ENCODE results near the gene RMC1.
"Not testable (repeated sequence)": the region's sequence is repeated elsewhere in the genome, so short reads cannot be mapped to it uniquely, and the experiment has no call there.

Gene RMC1

DNA sequence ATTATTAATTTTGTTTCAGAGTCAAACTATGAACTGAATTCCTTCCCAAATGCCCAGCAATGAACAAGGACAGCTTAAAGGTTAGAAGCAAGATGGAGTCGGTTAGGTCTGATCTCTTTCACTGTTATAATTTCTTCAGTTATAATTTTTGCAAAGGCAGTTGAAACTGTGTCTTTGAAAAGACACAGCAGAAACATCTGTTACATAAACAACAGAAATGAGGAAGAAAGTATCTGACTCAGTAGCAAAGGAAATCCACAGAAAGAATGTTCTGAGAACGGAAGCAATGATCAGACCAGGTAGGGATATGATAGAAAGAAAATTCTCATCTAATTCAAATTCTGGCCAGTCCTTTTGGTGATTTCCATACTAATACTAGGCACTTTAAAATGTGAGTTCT is 5.2 kb upstream of the RMC1 start:
- DNase-seq (ENCODE audit: low read depth in 2 of 2) = no peak

DNA sequence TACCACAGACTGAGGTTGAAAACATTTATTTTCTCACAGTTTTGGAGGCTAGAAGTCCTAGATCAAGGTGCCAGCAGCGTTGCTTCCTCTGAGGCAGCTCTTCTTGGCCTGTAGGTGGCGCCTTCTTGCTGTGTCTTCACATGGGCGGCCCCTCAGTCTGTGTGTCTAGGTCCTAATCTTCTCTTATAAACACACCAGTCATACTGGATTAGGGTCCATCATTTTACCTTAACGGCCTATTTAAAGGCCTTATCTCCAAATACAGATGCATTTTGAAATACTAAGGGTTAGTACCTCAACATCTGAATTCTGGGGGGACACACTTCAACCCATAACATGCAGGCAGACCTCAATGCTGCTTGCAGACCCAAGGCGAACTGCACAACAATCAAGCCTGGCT is 4.4 kb upstream of the RMC1 start:
- peak; percentile 18 to 20 for DNase-seq (ENCODE audit: low read depth in 2 of 2)

DNA sequence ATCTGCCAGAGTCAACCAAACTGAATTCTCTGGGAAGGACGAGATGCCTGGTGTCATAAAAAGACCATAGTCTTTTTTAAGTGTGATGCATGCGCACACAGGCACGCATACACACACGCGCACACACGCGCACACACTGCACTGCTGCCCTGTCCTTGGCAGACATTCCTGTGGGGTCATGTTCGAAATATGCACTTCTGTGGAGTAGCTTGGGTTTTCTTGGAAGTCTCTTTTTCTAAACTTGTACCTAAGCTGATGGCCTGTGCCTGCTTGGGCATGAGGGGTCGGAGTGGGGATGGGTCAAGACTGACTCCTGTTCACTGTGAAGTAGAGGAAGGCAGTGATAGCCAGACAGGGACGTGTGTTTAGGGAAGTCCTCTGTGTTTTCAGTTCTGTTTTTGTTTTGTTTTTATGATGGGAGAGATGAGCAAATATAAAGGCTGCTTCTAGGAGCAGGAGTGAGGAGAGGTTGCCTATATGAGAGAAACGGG is 4.0 kb upstream of the RMC1 start:
- no peak for DNase-seq (ENCODE audit: low read depth in 2 of 2)

DNA sequence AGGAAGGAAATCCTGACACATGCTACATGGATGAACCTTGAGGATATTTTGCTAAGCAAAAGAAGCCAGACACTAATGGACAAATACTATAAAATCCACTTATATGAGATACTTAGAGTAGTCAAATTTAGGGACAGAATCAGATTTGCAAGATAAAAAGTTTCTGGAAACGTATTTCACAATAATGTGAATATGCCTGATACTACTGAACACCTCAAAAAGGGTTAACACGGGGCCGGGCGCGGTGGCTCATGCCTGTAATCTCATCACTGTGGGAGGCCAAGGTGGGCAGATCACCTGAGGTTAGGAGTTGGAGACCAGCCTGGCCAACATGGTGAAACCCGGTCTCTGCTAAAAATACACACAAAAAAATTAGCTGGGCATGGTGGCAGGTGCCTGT is 1.7 kb upstream of the RMC1 start:
- DNase-seq (ENCODE audit: low read depth in 2 of 2) = no peak

DNA sequence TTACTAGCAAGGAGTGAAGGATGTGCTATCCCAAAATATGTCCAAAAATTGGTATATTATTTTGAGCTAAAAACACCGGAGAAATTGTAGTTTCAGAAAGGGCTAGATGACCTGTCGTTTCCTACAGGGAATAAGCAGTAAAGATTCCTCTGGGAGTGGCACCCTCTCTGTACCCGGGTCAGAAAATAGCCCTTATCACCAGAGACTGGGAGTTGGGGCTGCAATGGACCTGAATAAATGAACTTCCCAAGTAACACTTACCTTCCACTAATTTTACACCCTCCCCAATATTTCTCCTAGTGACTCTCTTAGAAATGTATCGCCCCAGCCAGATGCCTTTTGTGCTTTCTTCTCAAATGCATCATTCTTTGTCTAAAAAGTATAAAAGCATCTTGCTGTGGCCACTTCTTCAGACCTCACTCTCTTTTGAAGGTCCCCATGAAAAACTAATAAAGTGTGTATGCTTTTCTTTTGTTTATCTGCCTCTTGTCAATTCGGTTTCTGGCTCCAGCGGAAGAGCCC is 734 bp upstream of the RMC1 start:
- DNase-seq (ENCODE audit: low read depth in 2 of 2) = no peak

DNA sequence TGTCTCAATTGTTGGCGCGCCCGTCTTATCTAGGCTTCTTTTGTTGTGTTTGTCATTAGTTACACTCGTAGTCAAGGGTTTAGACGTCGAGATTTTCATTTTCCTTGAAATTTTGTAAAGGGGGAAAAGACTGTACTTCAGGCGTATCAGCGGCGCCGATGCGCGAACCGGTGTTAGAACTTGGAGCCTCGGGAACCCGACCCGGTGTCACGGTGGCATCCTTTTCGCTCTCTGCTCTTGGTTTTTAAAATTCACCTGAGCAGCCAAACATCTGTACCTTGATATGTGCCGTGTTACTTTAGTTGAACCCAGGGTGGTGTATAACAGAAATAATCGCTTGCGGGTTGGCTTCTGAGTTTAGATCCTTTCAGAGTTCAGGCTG is 643 bp downstream of the RMC1 start:
- DNase-seq (ENCODE audit: low read depth in 2 of 2) = no peak

DNA sequence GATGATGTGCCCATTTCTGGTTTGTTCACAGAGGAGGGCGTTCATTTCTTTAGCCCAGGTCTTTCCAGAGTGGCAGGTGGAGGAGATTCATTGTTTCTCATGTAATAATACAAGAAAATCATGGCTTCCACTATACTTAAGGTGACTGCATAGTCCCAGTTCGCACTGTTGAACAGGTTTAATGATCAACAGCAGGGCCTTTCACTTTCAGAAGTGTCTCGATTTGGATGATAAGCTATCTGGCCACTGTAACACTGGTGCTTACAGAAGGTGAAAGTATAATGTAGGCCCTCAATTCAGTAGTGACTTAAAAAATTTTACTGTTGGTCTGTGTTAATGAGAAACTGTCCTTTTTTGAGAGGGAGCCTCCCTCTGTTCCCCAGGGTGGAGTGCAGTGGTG is 1.4 kb downstream of the RMC1 start:
- DNase-seq (ENCODE audit: low read depth in 2 of 2) = no peak

DNA sequence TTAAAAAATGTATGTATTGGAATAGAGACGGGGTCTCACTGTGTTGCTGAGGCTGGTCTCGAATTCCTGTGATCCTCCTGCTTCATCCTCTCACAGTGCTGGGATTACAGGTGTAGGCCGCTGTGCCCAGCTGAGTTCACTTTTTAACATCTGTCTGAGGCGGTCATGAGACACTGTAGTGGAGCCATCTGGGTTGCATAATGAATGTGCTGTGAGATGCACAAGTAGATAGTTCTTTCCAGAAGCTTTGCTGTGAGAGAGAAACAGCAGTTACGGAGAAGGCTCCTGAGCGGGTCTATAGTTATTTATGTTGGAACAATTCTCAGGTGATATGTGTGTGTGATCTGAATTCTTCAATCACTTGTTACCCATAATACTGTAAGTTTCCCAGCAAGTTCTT is 3.1 kb downstream of the RMC1 start:
- no peak for DNase-seq (ENCODE audit: low read depth in 2 of 2)

DNA sequence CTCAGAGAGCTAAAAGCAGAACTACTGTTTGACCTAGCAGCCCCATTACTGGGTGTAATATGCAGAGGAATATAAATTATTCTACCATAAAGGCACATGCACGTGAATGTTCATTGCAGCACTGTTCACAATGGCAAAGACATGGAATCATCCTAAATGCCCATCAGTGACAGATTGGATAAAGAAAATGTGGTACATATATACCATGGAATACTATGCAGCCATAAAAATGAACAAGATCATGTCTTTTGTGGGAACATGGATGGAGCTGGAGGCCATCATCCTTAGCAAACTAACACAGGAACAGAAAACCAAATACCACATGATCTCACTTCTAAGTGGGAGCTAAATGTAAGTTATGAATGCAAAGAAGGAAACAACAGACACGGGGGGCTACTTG is 7.6 kb downstream of the RMC1 start:
- not testable (repeated sequence) for DNase-seq (ENCODE audit: low read depth in 2 of 2)

DNA sequence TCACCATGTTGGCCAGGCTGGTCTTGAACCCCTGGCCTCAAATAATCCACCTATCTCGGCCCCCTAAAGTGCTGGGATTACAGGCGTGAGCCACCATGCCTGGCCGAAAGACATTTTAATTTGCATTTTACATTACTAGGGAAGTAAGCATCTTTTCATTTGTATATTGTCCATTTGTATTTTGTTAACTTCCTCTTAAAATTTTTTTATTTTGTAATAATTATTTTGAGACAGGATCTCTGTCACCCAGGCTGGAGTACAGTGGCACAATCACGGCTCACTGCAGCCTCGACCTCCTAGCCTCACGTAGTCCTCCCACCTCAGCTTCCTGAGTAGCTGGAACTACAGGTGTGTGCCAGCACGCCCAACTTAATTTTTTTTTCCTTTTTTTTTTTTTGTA is 8.9 kb downstream of the RMC1 start:
- DNase-seq (ENCODE audit: low read depth in 2 of 2) = not testable (repeated sequence)

DNA sequence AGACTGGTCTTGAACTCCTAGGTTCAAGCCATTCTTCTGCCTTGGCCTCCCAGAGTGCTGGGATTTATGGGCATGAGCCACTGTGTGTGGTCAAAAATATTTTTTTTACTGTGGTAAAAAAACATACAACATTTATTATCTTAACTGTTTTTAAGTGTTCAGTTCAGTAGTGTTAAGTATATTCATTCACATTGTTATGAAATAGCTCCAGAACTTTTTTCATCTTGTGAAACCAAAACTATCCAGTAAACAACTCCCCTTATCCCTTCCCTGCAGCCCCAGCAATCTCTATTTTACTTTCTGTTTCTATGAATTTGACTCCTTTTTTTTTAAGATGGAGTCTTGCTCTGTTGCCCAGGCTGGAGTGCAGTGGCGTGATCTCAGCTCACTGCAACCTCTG is 9.3 kb downstream of the RMC1 start:
- DNase-seq (ENCODE audit: low read depth in 2 of 2) = no peak

DNA sequence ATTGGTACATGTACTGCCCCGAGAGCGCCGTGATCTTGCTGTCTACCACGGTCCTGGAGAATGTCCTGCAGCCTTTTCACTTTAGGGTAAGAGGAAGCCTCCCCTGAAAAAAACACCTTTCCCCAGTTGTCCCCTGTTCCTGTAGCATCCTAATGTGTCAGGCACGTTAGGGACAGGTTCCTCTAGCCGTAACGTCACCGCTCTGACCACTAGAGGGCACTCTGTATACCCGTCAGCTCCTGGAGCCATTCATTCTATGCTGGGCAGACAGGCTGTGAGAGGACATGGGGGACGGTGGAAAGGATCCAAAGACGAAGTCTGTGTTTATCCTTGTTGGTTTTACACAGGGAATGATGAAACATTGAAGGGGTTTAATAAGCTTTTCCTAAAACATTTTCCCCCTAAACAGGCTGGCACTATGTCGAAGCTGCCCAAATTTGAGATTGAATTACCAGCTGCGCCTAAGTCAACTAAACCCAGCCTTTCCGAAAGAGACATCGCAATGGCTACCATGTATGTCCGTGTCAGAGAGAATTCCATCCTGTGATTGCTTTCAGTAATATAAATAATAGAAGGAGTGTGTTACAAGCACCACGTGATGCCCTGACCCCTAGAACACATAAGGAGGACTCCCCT is 12.7 kb downstream of the RMC1 start:
- no peak for DNase-seq (ENCODE audit: low read depth in 2 of 2)

DNA sequence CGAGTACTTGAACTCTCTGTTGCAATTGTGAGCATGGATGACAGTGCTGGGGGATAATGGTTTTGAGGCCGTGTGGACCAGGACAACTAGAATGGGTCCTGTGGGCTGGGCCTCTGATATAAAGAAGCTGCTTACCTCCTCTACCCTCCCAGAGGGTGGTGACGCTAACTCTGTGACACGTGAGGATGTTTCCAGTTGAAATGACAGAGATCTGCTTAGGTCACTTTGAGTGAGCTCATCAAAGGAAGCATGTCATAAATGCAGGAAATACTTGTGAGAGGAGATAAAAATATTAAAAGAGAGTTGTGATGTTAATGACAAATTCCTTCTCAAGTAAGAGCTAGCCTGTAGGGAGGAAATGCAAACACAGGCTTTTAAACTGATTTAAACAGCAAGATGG is 16.4 kb downstream of the RMC1 start:
- no peak for DNase-seq (ENCODE audit: low read depth in 2 of 2)

DNA sequence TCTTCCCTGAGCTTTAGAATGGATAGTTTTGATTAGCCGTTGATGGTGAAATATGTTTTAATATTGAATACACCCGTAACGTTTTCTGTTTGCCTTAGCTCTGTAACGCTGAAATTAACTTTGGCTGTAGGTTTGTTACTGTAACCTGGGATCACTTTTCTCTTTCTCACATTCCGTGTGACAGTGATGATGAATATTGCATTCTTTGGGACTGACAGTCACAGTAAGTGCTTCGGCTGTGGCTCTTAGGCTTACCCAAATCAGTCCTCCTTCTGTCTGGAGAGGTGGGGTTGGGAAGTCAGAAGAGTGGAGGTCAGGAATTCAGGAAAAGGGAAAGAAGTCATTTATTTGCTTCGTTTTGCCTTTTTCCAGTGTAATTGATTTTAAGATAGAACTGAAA is 18.0 kb downstream of the RMC1 start:
- DNase-seq (ENCODE audit: low read depth in 2 of 2) = no peak

DNA sequence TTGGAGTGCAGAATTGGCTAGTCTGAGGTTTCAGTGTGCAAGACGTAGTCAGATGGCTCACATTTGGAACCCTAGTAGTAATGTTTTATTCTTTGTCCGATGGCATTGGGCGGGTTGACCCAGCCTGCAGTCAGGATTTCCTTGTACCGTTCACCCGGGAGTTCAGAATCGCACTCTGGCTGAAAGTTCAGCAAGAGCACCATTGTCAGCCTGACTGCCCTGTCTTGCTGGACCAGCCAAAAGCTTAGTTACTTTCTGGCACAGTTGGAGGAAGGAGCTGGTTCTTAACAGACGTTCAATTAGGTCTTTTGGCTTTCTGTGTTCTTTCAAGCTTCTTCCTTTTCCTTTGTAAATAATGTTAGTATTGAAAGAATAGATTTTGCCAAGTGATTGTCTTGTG is 18.6 kb downstream of the RMC1 start:
- DNase-seq (ENCODE audit: low read depth in 2 of 2) = no peak

DNA sequence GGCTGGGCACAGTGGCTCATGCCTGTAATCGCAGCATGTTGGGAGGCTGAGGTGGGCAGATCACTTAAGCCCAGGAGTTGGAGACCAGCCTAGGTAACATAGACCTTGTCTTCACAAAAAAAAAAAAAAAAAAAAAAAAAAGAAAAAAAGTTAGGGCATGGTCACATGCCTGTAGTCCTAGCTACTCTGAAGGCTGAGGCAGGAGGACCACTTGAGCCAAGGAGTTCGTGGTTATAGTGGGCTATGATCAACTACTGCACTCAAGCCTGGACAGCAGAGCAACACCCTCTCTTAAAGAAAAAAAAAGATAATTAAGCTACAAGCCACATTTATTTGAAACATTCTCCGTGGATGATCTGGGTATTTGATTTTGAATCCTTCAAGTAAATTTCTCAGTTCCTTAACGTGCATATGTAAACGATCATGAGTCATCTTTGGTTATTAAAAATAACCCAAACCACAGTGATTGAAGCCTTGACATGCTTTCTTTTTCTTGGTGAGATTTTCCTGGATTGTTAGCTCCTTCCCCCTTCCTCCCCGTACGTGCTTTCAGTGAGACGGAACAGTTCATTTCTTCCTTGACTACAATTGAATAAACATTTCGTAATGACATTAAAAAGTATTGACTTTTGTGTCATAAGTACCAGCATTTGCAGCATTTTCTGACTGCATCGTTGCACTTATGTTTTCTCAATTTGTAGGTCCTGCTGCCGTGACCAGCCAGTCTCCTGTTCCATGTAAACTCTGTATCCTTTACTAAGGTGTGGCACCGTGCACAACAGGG is 20.3 kb downstream of the RMC1 start:
- DNase-seq (ENCODE audit: low read depth in 2 of 2) = peak; percentile 53 to 57

DNA sequence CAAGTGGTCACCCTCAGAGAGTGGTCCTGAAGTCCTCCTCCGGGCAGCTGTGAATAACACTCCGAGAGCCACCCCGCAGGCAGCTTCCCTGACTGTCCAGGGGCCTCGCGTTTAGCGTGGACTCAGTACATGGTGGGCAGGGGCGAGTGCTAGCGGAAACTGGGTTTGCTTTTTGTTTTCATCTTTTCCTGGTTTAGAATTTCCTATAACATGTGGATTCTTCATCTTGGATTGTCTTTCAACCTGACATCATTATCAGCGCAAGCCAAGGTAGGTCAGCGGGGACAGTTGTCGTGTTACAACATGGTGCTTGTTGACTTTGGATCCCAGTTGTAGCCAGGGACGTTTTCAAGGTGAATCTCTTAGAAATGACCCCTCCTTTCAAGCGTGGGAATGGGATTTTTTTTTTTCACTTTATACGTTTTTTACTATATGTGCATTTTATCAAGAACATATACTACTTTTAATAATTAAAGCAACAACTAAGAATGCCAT is 20.9 kb downstream of the RMC1 start:
- no peak for DNase-seq (ENCODE audit: low read depth in 2 of 2)

DNA sequence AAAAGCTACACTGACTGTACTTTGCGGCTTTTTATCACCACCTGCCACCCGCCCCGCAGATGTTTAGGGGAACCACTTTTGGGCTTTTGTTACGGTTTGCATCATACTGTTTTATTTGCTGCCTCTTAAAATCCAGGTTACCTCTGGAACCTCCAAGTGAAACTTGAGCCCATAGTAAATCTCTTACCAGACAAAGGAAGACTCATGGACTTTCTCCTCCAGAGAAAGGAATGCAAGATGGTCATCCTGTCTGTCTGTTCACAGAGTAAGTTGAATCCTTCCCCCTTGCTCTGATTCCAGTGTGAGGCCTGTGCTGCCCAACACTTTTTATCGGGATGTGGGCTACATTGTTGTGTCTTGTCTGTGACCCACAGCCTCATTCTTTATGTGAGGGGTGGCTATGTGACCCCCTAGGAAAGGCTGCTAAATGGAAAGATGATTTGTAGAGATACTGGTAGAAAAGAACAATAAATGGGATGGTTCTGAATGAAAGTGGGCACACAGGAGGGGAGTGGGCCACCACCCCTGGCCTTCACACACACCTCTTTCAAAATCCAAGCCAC is 23.3 kb downstream of the RMC1 start:
- DNase-seq (ENCODE audit: low read depth in 2 of 2) = no peak

DNA sequence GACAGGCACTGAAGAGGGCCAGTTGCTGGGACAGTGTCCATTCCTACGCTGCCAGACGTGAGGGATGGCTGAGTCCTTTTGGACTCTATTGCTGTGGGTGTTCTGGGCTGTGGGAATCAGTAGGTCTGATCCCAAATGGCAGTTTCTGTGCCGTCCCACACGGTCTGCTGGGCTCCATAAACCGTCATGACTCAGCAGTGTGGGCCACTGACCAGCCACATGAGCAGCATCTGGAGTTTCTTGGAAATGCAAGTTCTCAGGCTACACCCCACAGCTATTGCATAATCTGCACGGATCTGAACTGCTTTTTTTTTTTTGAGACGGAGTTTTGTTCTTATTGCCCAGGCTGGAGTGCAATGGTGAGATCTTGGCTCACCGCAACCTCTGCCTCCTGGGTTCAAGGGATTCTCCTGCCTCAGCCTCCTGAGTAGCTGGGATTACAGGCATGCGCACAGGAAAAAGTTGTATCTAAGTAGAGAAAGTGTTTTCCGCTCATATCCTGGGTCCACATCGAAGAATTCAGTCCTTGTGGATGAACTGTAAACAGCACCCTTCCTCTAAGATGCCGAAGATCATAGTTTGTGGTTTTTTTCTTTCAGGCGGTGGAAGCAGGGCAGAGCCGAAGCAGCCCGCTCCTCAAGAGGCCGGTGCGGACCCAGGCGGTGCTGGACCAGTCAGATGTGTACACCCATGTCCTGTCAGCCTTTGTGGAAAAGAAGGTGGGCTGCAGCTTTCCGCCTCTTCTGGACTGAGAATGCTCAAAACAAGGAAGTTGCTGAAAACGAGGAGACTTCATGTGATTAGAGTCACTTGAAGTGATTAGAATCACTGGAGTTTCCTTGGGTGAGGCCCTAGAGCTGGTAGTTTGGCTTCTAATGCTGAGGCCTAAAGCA is 25.5 kb downstream of the RMC1 start:
- DNase-seq (ENCODE audit: low read depth in 2 of 2) = no peak

DNA sequence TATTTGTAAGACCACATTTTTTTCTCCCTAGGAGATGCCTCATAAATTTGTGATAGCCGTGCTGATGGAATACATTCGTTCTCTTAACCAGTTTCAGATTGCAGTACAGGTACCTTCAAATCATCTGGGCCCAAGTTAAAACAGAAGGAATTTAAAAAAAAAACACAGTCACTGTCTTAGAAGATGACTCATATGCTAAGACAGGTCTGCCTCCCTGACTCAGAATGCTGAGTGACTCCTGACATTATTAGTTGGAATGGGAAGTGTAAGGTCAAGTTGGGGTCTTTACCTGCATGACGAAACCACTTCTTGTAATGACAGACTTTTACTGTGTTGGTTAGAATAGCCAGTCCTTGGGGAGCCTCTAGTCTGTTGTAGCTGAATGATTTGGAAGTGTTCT is 26.3 kb downstream of the RMC1 start:
- DNase-seq (ENCODE audit: low read depth in 2 of 2) = no peak

DNA sequence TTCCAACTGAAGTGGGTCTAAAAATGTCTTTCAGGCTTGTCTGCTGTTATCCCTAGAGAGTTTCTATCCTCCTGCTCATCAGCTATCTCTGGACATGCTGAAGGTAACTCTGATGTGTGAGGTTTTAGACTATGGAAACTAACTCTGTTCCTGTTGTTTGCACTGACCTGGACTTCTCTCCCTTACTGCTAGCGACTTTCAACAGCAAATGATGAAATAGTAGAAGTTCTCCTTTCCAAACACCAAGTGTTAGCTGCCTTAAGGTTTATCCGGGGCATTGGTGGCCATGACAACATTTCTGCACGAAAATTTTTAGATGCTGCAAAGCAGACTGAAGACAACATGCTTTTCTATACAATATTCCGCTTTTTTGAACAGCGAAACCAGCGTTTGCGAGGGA is 26.9 kb downstream of the RMC1 start:
- no peak for DNase-seq (ENCODE audit: low read depth in 2 of 2)

DNA sequence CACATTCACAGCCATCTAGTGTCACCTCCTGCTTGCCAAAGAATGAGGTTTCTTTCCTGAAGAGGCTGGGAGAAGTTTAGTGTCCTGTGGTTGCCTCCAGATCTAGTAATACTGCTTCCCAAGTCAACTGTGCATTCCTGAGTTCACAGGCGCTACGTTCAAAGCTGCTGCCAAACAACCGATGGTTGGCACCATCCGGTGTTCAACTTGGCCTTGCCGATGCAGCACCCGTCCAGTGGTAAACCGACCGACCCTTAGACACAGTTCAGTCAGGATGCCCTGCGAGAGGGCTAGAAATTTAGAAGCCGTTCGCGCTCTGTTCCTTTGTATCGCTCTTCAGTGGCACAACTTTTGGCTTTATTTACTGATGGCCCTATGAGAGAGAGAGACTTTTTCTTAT is 28.6 kb downstream of the RMC1 start:
- DNase-seq (ENCODE audit: low read depth in 2 of 2) = no peak
